ENCODE data around the gene CCDC188.

The CCDC188 gene

DNA sequence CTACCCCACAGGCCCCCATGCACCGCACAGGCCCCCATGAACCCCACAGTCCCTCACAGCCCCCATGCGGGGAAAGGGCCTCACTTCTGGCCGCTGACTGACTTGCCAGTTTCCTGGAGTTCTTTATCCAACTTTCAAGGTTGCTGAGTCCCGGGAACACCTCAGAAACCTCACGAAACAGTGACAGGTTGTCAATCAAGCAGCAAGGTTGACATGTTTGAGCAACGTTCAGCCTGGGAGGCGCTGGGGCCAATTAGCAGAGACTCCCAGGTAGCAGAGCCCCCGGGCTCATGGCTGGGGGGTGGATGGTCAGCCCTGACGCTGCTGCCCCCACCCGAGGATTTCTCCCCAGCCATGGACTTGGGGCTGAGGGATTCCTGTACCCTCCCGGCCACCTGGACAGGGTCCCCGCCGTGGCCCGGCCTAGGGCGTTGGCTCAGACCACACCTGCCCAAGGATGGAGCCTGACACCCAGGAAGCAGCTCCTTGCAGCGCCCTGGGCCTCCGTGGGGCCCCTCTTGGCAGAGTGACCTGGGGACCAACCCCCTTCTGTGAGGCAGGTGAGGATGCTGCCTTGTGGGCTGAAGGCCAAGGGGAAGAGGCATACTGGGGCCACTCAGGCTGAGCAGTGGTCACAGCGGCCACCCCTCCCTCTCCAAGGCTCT is 33.8 kb upstream of the CCDC188 start:
- DNase-seq (ENCODE audit: low read depth): no peak

DNA sequence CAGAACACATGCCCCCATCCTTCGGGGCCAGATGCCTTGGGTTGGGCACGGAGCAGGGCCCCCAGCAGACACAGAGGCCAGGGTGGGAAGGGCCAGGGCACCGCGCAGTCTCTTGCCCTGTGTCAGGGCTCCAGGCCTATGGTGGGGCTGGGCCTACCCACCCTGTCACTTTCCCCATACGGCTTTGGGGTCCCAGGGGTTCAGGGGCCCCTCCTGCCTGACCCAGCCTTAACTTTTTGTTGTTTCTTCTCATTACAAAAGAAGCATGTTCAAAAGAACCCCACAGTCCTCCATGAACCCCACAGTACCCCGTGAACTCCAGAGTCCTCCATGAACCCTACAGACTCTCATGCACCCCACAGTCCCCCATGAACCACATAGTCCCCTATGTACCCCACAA is 33.0 kb upstream of the CCDC188 start:
- DNase-seq (ENCODE audit: low read depth): no peak

DNA sequence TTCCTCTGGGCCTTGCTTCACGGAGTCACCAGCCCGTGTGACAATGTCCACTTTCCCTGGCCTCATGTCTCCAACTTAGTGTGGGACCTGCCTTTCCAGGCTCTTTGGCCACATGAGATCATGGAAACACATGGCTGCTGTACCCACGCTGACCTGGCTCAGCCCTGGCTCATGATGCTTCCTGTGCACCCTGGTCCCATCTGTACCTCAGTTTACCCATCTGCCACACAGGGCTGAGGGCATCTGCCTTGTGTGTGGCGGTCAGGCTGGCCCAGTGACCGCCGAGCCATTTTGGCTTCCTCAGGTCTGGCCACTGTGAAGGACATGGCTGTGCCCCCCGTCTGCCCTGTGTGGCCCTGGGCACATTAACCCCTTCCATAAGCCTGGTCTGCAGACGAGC is 32.2 kb upstream of the CCDC188 start:
- no peak for DNase-seq (ENCODE audit: low read depth)

DNA sequence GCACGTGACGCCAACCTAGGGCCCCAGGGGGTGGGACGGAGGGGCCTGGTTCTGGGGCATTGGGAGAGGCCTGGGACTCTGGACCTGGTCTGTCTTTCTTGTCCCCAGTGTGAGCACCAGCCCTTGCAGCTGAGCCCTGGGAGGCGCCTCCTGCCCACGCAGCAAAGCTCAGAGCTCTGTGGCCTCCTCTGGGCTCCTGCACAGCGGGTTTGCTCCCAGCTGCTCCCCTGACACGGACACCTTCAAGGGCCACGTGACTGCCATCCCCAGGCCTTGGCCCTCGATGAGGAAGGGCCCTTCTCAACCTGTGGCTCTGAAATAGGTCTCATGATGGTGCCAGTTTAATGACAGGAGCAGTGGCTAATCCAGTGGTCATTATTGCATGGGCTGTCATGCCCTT is 31.5 kb upstream of the CCDC188 start:
- DNase-seq (ENCODE audit: low read depth): no peak

DNA sequence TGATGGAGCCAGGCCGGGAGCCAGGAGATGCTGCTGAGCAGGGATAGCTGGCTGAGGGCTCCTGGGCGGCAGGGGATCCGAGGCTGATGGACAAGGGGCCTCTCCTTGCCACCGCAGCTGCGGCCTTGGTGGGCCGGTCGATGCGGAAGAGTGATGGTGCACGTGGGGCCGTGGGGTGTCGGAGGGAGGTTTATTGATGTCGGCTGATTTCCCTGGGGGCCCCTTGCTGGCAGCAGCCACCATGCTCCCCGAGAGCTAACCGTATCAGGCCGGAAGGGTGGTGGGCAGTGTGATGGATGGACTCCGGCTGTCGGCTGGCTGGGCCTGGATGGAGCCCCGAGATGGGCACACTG is 31.0 kb upstream of the CCDC188 start:
- DNase-seq (ENCODE audit: low read depth): no peak

DNA sequence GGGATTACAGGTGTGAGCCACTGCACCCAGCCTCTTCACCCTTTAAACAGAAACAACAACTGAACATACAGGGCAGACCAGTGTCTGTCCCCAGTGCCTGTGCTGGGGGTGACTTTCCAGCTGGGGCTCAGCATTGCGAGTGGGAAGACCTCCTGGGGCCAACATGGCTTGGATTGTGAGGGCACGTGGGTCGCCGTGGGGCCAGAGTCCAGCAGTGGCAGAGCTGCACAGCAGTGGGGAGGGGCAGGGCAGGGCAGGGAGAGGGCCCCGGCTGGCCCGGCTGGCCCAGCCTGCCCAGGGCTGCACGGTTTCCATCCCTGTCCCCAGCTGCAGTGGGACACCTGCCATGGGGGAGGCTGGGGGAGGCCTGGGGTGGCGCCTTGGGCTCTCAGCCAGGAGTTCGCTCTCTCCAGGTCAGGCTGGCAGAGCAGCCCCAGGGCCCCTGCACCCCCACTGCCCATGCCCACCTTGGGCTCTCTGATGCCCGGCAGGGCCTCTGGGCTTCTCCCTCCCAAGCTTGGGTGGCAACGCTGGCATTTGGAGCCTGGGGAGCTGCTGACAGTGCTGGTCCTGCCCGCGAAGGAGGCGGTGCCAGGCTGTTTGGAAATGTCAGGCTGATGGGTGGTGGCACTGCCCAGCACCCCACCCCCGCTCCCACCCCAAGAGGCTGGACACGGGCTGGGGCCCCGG is 30.5 kb upstream of the CCDC188 start:
- DNase-seq (ENCODE audit: low read depth): no peak

DNA sequence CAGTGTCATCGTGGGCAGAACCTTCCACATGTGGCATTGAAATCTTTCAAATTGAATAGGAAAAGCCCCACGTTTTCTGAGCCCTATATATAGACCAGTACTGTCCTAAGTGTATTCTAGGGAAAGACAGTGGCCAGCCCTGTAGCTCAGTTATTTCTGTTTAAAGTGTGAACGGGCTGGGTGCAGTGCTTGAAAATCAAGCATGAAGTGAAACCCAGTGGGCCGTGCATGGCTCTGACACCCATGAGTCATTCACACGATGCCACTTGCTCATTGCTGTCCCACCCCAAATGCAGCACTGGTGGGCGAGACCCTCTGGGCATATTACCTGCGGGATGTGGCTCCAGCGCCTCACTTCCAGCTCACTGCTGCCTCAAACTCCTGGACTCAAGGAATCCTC is 29.8 kb upstream of the CCDC188 start:
- DNase-seq (ENCODE audit: low read depth): no peak

DNA sequence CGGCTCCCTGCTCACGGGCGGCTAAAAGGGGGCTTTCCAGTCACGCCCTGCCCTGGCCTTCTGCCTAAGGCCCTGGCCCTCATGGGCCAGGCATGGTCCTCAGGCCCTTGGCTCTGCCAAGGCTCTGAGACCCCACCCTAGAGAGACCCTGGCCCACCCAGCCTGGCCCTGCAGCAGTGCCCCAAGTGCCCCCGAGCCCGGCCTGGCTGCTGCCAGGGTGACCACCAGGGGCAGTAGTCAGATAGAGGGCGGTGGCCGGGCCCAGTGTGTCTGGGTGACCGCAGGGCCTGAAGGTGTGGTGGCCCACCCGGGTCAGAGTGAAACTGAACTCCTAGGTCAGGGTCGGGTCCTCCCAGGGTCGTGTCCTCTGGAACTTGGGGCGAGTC is 29.4 kb upstream of the CCDC188 start:
- DNase-seq (ENCODE audit: low read depth): no peak

DNA sequence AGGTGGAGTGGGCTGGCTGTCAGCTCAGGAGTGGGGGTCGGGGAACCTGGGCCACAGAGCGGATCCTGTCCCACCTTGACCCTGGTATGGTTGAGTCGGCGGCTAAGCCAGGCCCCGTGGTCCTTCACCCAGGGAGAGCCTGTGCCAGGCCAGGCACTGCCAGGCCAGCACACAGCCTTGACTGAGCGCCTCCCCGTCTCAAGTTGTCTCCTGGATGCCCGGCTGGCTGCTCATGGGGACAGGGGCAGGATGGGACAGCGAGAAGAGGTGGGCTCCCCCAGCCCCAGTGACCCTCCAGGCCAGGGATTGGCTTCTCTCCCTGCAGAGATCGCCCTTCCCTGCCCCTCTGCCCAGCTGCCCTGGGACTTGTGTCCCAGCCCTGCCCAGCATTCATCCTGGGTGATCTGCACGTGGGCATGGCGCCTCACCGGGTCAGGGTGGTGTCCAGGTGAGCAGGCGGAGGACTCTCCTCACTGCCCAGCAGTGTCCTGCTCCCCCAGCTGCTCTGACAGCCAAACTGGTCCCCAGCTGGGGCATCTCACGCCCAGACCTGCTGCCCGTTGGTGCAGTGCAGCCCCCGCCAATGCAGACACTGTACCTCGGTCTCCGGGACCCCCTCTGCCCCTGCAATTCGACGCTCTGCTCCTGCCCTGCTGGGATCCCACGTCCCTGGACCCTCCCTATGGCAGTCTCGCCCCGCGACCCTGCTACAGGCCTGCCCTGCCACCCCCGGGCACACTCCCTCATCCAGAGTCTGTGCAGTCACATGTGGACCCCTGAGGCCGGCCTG is 28.8 kb upstream of the CCDC188 start:
- DNase-seq (ENCODE audit: low read depth): no peak

DNA sequence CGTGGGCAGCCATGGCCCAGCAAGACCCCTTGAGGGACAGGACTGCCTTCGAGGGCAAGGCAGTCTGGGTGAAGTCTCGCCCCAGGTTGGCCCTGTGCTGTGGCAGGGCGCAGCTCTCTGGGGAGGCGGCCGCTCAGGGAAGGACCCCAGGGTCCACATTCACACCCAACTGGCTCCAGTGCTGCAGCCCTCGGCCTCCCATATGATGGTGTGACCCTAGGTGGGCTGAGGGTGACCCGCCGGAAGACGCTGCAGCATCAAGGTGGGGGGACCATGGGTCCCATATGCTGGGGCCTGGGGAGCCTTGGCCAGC is 28.0 kb upstream of the CCDC188 start:
- DNase-seq (ENCODE audit: low read depth): no peak

DNA sequence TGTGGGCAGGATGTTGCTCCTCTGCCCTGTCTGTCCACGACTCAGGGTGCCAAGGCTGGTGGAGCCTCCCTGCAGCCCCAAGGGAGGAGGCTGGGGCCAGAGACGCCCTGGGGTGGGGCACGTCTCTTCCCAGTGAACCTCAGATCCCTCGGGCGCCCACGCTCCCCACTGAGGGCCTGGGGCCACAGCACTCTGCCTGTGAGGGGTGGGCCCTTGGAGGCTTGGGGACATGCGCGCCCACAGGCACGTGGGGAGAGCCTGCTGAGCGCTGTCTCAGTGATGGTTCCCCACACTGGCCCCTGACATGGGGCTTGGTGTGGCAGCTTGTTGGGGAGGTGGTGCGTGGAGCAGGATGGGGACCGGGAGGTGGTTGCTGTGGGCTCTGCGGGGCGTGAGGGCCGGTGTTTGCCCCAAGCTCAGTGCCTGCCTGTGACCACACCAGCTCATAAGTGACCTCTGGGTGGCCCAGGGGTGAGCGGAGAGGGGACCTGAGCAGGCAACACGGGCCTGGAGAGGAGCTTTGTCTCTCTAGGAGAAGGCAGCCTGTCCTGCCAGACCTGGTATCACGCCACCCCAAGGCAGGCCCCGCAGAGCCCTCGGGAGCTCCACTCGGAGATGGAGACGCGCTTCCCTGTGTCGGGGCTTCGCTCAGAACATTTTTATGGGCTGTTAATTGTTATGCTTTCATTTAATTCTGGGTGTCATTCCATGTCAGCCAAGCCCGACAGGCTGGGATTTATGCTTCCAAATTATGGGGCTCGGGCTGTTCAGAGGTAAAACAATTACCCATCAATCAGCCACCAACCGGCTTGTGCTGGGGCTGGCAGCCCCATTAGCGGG is 27.4 kb upstream of the CCDC188 start:
- DNase-seq (ENCODE audit: low read depth): no peak

DNA sequence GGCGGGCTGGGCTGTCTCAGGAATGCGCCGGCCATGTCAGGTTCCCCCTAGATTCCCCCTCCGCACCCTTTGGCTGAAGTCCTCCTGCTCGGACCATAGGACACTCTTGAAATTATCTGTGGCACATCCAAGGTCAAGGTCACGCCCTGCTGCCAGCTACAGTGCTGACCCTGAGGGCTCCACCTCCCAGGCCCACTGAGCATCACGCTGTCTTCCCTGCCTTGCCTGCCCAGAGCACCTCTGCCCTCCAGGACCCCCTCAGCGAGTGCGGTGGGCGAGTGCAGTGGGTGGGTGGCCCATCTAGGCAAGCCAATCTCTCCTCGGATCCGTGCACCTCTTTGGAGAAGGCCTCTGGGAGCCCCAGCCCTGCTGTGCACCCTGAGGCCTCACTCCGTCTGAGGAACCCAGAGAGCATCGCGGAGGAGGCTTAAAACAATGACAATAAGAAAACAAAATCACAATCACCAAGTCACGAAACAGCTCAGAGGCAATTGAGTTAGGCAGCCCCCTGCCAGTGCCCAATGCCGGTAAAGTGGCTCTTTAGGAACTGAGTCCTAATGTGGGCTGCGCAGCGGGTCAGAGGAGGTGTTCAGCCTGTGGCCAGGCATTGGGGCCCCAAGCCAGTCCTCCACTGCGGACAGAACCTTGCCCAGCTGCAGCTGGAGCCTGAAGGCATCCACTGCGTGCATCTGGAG is 26.5 kb upstream of the CCDC188 start:
- DNase-seq (ENCODE audit: low read depth): no peak

DNA sequence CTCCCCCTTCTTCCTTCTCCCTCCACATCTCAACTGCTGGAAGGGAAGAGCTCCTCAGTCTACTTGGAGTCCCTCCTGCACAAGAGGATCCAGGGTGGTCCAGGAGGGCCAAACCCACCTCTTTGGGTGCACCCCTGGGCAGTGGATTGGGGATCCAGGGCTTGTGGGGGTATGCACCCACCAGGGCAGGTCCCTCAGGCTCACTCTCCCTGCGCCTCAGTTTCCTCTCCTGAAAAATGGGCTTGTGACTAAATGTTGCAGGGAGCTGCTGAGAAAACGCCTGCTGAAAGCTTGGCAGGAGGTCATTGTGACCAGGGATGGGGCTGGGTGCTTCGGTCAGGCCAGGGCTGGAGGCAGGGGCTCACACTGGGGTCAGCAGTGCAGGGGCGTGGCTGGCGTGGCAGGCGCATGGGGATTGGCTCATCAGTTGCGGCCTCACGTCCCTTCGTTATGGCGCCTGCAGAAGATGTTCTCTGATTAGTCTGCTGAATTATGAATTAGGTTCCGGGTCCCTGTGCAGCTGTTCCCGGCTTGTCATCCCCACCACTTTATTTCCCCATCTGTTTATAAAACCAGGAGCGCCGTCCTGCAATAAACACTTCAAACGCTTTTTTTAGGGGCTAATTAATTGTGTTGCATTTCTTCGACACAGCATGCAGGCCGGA is 25.7 kb upstream of the CCDC188 start:
- no peak for DNase-seq (ENCODE audit: low read depth)

DNA sequence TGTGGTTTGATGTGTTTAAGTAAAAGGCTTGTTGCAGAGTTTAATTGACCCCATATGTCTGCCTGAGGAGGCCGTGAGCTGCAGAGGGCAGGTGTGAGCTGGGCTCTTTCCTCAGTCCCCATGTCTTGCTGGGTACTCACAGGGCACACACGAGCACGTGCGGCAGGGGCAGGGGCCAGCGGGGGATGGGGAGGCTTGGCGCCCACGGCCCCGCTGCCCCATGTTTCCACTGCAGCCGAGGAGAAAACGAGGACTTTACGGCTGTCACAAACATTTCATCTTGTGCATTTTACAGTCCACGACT is 24.7 kb upstream of the CCDC188 start:
- no peak for DNase-seq (ENCODE audit: low read depth)

DNA sequence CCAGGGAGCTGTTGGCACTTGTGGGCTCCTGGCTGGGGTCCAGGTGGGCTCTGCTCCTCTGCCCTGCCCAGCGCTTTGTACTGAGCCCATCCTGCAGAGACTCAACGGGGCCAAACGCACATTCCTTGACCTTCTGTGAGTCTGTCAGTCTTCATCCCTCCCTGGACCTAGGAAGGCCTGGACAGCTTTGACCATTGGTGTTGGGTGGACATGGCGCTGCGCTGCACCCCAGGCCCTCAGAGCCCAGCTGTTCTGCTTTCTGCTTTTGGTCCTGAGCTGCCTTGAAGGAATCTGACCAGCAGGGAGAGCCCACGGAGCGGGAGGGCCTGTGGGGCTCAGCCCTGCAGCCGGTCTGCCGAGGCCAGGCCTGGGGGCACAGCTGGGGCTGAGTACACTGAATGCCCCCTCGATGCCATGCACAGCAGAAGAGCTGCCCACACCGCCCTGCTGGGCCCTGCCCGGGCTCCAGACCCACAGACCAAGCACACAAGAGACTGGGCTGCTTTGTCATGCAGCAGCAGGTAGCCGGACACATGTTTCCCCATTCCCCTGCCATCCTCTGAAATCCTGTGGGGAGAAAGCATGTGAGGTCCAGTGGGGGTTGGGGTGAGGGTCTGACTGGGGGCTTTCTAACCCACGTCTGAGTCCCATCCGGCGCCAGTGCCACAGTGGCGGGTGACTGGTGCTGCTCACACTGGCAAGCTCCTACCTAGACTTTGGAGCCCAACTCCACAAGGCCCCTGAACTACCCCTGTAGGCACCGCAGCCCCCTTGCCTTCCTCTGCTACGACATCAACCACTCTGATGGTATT is 24.1 kb upstream of the CCDC188 start:
- no peak for DNase-seq (ENCODE audit: low read depth)

DNA sequence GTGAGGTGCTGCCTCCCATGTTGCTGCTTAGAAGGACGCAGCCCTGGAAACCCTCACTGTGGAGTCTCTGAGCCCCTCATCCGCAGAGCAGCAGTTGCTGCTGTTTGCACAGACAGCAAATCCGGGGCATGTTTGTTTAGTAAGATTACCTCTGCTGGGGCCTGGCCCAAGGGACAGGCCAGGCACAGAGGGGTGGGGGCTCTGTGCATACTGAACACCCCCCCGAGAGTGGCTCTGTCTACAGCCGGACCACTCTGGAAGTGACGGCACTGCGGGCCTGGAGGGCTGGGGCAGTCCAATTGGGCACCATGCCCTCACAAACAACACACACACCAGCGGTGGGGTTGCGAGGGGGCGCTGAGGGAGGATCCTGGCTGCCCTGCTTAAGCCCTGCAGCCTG is 22.9 kb upstream of the CCDC188 start:
- DNase-seq (ENCODE audit: low read depth): no peak

DNA sequence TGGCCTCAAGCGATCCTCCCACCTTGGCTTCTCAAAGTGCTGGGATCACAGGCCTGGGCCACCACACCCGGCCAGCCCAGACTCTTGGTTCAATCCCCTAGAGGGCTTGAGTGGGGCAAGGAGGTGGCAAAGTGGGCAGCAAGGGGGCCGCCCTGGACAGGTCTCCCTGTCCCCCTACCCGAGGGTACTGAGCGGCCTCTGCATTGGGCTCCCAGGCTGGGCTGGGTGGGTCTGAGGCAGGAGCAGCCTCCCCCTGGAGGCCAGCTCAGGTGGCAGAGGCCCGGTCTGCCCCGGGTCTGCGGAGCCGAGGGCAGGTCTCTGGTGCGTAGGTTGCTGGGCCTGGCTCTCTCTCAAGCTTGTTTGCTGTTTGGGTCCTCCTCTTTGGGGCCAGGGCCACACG is 22.4 kb upstream of the CCDC188 start:
- no peak for DNase-seq (ENCODE audit: low read depth)

DNA sequence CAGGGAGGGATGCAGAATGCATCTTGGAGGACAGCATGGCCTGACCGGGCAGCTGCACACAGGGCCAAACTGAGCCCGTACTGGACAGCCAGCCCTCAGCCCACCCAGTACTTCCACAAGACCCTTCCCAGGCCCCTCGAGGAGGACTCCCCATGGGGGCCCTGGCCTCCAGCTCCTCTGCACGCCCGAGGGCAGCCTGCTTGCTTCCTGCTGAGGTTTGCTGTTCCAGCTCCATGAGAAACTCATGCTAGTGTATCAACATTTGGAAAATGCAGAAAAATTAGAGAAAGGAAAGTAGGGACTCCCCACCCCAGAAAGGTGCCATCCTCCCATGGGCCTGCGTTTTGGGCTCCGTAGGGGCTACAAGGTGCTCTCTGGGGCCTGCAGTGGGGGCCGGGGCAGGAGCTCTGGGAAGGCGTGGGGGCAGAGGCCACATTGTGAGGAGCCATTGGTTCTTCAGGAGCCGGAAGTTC is 21.3 kb upstream of the CCDC188 start:
- no peak for DNase-seq (ENCODE audit: low read depth)

DNA sequence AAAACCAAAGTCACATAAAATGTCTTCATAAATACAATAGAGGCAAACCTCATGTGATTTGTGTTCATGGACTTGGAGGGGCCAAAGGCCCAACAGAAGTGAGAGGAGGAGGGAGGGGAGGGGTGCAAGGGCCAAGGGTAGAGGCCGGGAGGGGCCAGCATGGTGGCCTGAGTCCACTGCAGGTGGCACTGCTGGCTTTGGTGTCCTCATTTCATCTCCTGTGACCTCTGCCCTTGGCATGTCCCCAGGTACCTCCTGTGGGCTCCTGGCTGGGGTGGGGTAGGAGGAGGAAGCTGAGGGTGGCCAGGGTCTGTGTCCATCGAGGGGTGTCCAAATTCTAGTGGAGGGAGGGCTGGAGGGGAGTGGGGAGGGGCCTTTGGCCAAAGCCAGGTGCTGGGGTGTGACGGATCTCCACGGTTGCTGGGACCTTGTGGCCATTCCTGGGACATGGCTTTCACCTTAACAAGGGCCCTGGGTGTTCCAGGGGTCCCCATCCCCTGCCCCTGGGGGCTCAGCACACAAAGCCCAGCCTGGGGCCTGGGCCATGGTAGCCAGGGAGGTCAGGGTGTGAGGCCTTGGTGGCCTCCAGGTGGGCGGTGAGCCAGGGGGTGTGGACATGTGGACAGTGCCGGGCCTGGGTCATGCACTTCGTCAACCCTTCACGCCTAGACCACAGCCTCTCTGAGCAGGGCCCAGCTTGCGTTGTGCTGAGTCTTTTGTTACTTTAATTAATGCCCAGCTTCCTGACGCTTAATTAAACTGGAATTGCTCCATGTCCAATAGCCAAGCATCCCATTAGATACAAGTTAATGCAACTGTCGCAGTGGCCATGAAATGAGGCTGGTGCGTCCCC is 20.7 kb upstream of the CCDC188 start:
- no peak for DNase-seq (ENCODE audit: low read depth)

DNA sequence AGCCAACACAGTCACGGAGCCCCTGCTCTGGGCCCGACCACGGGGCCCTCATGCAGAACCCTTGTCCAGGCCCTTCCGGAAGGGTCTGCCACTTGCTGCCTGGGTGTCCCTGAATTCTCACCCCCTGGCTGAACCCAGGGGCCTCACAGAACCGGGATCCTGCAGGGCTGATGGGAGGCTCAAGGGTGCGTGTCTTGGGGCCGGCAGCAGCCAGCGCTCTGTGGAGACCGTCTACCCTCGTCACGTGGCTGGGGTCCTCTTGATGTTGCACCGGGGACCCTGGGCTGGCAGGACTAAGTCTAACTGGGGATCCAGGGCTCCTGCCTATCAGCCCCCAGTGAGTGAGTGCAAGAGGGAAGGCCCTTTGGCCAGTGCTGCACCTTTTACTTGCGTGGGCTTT is 19.3 kb upstream of the CCDC188 start:
- no peak for DNase-seq (ENCODE audit: low read depth)
